Upper lobe of left lung (tissue), 4 donors: ENCODE results near the gene TWF1.

ENCODE experiments used
- POLR2A ChIP-seq, 4 donors: fragments of 450-650 bp; IDR thresholded peaks; one replicate each; pipeline ENCODE4 v1.5.1; 2016 to 2017; ENCODE audit warnings: antibody characterized with exemption in 4 of 4, mild to moderate bottlenecking in 2 of 4
- POLR2AphosphoS5 ChIP-seq, 2 donors: sonication (generic); formaldehyde crosslinking; IDR thresholded peaks; one replicate each; pipeline ENCODE4 v1.5.1; 2017; ENCODE audit warnings: antibody characterized with exemption in 2 of 2
- TF ChIP-seq, protein P1 (sequence below), 6 experiments: fragments of 450-650 bp in 4 of 6; fragments of 200-600 bp in 2 of 6; sonication (generic) in 2 of 6; IDR thresholded peaks; one replicate each; pipeline ENCODE4 v1.5.1; 2016 to 2019; ENCODE audit warnings: antibody characterized with exemption in 6 of 6

DNA sequence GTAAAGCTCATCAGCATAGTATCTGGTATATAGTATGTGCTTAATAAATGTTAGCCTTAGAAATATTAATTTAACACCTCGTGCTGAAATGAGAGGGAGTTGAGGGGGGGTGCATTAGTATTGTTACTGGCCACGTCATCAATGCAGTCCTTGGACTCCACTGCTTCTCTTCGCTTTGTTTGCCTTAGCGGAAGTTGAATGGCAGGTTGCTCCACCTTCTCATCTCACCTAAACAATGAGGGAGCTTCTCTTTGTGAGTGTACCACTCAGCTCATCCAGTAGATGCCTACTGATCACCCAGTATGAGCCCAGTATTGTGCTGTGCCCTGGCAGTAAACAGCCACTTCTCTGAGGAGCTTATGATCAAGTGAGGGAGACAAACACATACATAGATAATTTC lies 34.2 kb upstream of the TWF1 start:
- TF ChIP-seq, protein P1, sequence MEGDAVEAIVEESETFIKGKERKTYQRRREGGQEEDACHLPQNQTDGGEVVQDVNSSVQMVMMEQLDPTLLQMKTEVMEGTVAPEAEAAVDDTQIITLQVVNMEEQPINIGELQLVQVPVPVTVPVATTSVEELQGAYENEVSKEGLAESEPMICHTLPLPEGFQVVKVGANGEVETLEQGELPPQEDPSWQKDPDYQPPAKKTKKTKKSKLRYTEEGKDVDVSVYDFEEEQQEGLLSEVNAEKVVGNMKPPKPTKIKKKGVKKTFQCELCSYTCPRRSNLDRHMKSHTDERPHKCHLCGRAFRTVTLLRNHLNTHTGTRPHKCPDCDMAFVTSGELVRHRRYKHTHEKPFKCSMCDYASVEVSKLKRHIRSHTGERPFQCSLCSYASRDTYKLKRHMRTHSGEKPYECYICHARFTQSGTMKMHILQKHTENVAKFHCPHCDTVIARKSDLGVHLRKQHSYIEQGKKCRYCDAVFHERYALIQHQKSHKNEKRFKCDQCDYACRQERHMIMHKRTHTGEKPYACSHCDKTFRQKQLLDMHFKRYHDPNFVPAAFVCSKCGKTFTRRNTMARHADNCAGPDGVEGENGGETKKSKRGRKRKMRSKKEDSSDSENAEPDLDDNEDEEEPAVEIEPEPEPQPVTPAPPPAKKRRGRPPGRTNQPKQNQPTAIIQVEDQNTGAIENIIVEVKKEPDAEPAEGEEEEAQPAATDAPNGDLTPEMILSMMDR (IDR thresholded peaks at IDR 0.05), result no peak
- no peak for TF ChIP-seq POLR2AphosphoS5 (IDR thresholded peaks at IDR 0.05)
- no peak for TF ChIP-seq POLR2A (IDR thresholded peaks at IDR 0.05)
